GM18909 (cell line): ENCODE measurements around the gene UGT1A8.

Experiments
- ATAC-seq: cut with Tn5 transposase; IDR thresholded peaks from one replicate; pipeline ENCODE4 v1.9.1; 2021; ENCODE audit warnings: mild to moderate bottlenecking; ENCODE audit not compliant: unreplicated experiment, poor library complexity

Gene UGT1A8

GRCh38 chr2:233814056-233814835 lies 196.8 kb downstream of the UGT1A8 start:
- no peak for ATAC-seq

- ATAC-seq, result no peak
These were observed 198.4 kb downstream of the UGT1A8 start for GRCh38 chr2:233815861-233816260.

GRCh38 chr2:233816334-233816733 lies 198.9 kb downstream of the UGT1A8 start:
- ATAC-seq, result no peak

GRCh38 chr2:233816771-233817170 lies 199.3 kb downstream of the UGT1A8 start:
- no peak for ATAC-seq

GRCh38 chr2:233817361-233817911 lies 200.0 kb downstream of the UGT1A8 start:
- no peak for ATAC-seq

- ATAC-seq, result no peak
These were observed 200.7 kb downstream of the UGT1A8 start for GRCh38 chr2:233817995-233818638.

GRCh38 chr2:233818639-233819621 lies 201.5 kb downstream of the UGT1A8 start:
- no peak for ATAC-seq

GRCh38 chr2:233819884-233820773 lies 202.7 kb downstream of the UGT1A8 start:
- ATAC-seq, result no peak

- ATAC-seq, result no peak
These were observed 203.3 kb downstream of the UGT1A8 start for GRCh38 chr2:233820774-233821105.

GRCh38 chr2:233821196-233821595 lies 203.8 kb downstream of the UGT1A8 start:
- ATAC-seq, result no peak

GRCh38 chr2:233821709-233822100 lies 204.3 kb downstream of the UGT1A8 start:
- no peak for ATAC-seq

GRCh38 chr2:233822101-233822771 lies 204.8 kb downstream of the UGT1A8 start:
- ATAC-seq, result no peak
